Breast epithelium (tissue), 4 donors: Measurements from ENCODE around the gene AKAIN1. TPM values are rescaled to one million over a fixed set of nuclear protein-coding genes. Genes with fewer than 3 reads are reported as not detected.

Experiments
- DNase-seq, 2 donors: peaks; one replicate each; pipeline ENCODE4 v3.0.0-alpha.2; 2019; ENCODE audit warnings: low spot score in 2 of 2
- H3K27ac ChIP-seq, 2 donors: fragments of 200-600 bp; sonication (generic) in 1 of 2; one replicate each; pipeline ENCODE4 v1.5.1; 2016 to 2019; ENCODE audit warnings: mild to moderate bottlenecking in 1 of 2
- H3K27me3 ChIP-seq, 2 donors: fragments of 200-600 bp; sonication (generic) in 1 of 2; one replicate each; pipeline versions ENCODE4 v1.5.1 to v1.6.0; 2017 to 2019; ENCODE audit warnings: control low read depth in 1 of 2, mild to moderate bottlenecking in 1 of 2
- H3K36me3 ChIP-seq: fragments of 200-600 bp; one replicate; pipeline ENCODE4 v1.5.1; 2019
- H3K4me1 ChIP-seq, 2 donors: fragments of 200-600 bp; sonication (generic); one replicate each; pipeline ENCODE4 v1.5.1; 2016 to 2019; ENCODE audit warnings: control low read depth in 1 of 2
- H3K4me3 ChIP-seq, 3 donors: fragments of 200-600 bp; sonication (generic); 1 replicate in 2 of 3; 2 replicates in 1 of 3; pipeline ENCODE4 v1.5.1; 2016 to 2019; ENCODE audit warnings: mild to moderate bottlenecking in 3 of 3, moderate library complexity in 2 of 3
- H3K9me3 ChIP-seq, 2 donors: fragments of 200-600 bp; sonication (generic) in 1 of 2; one replicate each; pipeline ENCODE4 v1.5.1; 2016 to 2019; ENCODE audit warnings: control low read depth in 1 of 2
- CTCF ChIP-seq, 3 donors: fragments of 450-650 bp; IDR thresholded peaks; one replicate each; pipeline ENCODE4 v1.5.1; 2016 to 2017; ENCODE audit warnings: antibody characterized with exemption in 3 of 3, mild to moderate bottlenecking in 3 of 3, moderate library complexity in 3 of 3
- POLR2A ChIP-seq: fragments of 450-650 bp; IDR thresholded peaks from one replicate; pipeline ENCODE4 v1.6.1; 2016; ENCODE audit warnings: antibody characterized with exemption, mild to moderate bottlenecking, moderate library complexity
- POLR2AphosphoS5 ChIP-seq, 3 donors: sonication (generic); formaldehyde crosslinking; IDR thresholded peaks; one replicate each; pipeline ENCODE4 v1.6.1; 2017; ENCODE audit warnings: antibody characterized with exemption in 3 of 3
- intact Hi-C: fragments of 100-400 bp; cut with DNase I; formaldehyde crosslinking; loops from one replicate; pipeline ENCODE4 v1.15.1; 2023; ENCODE audit warnings: low total_unique reads
- total RNA-seq, 3 donors: library from RNA; depleted of rRNA; stranded (reverse); fragments of >200 nt; gene quantifications; one replicate each; pipeline ENCODE4 v1.1.0, GENCODE V29; 2016

Gene AKAIN1, protein sequence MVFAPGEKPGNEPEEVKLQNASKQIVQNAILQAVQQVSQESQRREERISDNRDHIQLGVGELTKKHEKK
- total RNA-seq = not detected

GRCh38 chr18:5197032-5197434 lies at the start of gene AKAIN1:
TSS of gene AKAIN1 (minus strand) at chr18:5197257. CDS start at chr18:5197053, 204 bp downstream.
- TF ChIP-seq POLR2AphosphoS5 (IDR thresholded peaks at IDR 0.05) = no peak
- no peak for TF ChIP-seq POLR2A
- TF ChIP-seq CTCF (IDR thresholded peaks at IDR 0.05) = no peak
- intact Hi-C loops = no loop called here
- Histone ChIP-seq H3K36me3 (no peaks in the 10 kb centered on the region), H3K4me1 (peaks cover 0 to 7% of the 10 kb centered on the region in 2 donors), H3K9me3 (peaks cover 0 to 9% of the 10 kb centered on the region in 2 donors), H3K27me3 (peaks cover 0 to 58% of the 10 kb centered on the region in 2 donors), H3K4me3 (no peak within 1 kb of the TSS), H3K27ac (no peak within 1 kb of the TSS)
- no peak for DNase-seq

- Histone ChIP-seq H3K27me3 (no peaks in the 10 kb centered on the region), H3K4me3 (no peak overlapping the region), H3K4me1 (no peaks in the 10 kb centered on the region), H3K9me3 (no peaks in the 10 kb centered on the region), H3K27ac (no peak overlapping the region), H3K36me3 (no peaks in the 10 kb centered on the region)
- intact Hi-C loops = no loop called here
- TF ChIP-seq POLR2AphosphoS5 (IDR thresholded peaks at IDR 0.05) (no peak), CTCF (IDR thresholded peaks at IDR 0.05) (no peak), POLR2A (no peak)
- no peak for DNase-seq
These were observed 47.9 kb upstream of the AKAIN1 start for GRCh38 chr18:5244941-5245340.

GRCh38 chr18:5239447-5239846 lies 42.4 kb upstream of the AKAIN1 start:
- Histone ChIP-seq H3K27me3 (no peaks in the 10 kb centered on the region), H3K9me3 (no peaks in the 10 kb centered on the region), H3K4me1 (peaks cover 0 to 3% of the 10 kb centered on the region in 2 donors), H3K36me3 (no peaks in the 10 kb centered on the region), H3K27ac (no peak overlapping the region), H3K4me3 (peak overlapping the region in 2 of 3 donors; percentile 60 to 84)
- no peak for TF ChIP-seq CTCF (IDR thresholded peaks at IDR 0.05)
- TF ChIP-seq POLR2A = no peak
- TF ChIP-seq POLR2AphosphoS5 (IDR thresholded peaks at IDR 0.05) = no peak
- intact Hi-C loops = no loop called here
- no peak for DNase-seq

GRCh38 chr18:5238371-5238976 lies 41.4 kb upstream of the AKAIN1 start:
- TF ChIP-seq POLR2AphosphoS5 (IDR thresholded peaks at IDR 0.05) (no peak), POLR2A (no peak), CTCF (IDR thresholded peaks at IDR 0.05) (no peak)
- DNase-seq = peak in 1 of 2 donors; percentile 52
- H3K27ac ChIP-seq = peak overlapping the region; percentile 97 to 99
- no peaks in the 10 kb centered on the region for H3K27me3 ChIP-seq
- H3K36me3 ChIP-seq = no peaks in the 10 kb centered on the region
- peaks cover 0 to 3% of the 10 kb centered on the region in 2 donors for H3K4me1 ChIP-seq
- intact Hi-C loops = no loop called here
- H3K9me3 ChIP-seq = no peaks in the 10 kb centered on the region
- H3K4me3 ChIP-seq = peak overlapping the region; percentile 60 to 84 (median 79)

DNA sequence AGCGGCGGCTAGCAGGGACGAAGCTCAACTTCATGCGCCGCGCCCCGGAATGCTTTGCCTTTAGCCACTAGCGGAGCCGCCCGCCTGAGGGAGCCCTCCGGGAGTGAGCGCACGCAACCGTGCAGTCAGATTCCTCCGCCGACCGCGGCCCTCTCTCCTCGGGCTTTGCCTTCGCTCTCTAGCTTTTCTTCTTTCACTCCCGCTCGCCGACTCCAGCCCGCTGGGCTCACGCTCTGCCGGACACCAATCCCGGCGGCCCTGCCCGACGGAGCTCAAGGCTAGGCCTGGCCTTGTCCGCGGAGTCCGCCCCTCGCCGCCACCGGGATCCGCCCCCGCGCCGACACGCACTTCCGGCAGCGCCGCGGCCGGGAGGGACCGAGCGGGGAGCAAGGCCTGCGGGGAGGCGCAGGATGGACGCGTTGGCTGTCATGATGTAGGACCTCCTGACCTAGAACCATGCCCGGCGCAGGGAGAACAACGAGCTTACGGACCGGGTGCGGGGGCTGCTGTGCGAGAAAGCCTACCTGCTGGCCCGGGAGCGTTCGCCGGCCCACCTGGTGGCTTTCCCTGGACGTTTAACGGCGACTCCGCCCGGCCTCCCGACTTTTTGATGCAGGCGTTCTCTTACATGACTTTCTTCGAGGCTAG lies 40.8 kb upstream of the AKAIN1 start:
- Histone ChIP-seq H3K36me3 (no peaks in the 10 kb centered on the region), H3K9me3 (no peaks in the 10 kb centered on the region), H3K4me1 (peaks cover 0 to 3% of the 10 kb centered on the region in 2 donors), H3K4me3 (peak overlapping the region; percentile 60 to 84 (median 79)), H3K27me3 (no peaks in the 10 kb centered on the region), H3K27ac (peak overlapping the region; percentile 97 to 99)
- intact Hi-C loops = no loop called here
- peak; percentile 73 to 83 for DNase-seq
- peak in 2 of 3 donors; percentile 24 to 33 for TF ChIP-seq CTCF (IDR thresholded peaks at IDR 0.05)
- peak; percentile 86 to 92 (median 89) for TF ChIP-seq POLR2AphosphoS5 (IDR thresholded peaks at IDR 0.05)
- TF ChIP-seq POLR2A = peak; percentile 63
